Astrocyte of the spinal cord (primary cell): Measurements from ENCODE around the gene ERC2.

Source experiments
- DNase-seq: peaks from one replicate; pipeline ENCODE4 v3.0.0; 2011; ENCODE audit warnings: low read depth, low spot score
- H3K4me3 ChIP-seq: 2 replicates; pipeline ENCODE4 v1.5.1; 2011; ENCODE audit warnings: low read depth, mild to moderate bottlenecking, low read length, moderate library complexity
- in situ Hi-C: cut with HindIII; loops from 2 replicates; pipeline ENCODE4 v1.10.0; 2017; ENCODE audit warnings: low sequenced_read_pairs
- TF ChIP-seq, protein P1 (sequence below): IDR thresholded peaks from 2 replicates; pipeline ENCODE4 v1.5.1; 2012; ENCODE audit warnings: low read depth, mild to moderate bottlenecking, low read length, inconsistent platforms

ERC2 gene

DNA sequence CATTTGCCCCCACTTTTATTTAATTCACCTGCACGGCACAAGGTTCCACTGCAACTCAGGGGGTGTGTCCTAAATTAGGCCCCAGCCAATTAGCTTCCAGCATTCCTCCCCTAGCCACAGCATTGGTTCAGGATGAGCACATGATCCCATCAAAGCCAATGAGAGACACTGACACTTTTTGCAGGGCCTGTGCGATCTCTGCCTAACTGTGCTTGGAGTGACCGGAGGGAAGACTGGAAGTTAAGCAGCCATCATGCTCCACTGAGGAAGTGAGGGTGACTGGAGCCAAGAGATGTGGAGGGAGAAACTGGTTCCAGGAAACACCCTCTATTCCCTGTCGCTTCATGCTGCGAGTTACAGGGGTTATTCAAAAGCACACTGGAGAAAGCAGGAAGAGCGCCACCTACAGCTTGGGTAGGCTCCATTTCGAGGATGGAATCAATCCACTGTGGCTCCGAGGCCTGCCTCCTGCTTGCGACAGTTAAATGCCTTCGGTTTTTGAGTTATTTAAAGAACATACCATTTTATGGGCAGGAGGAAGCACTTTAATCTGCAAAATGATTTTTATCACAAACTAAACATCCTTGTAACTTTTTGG is 858.9 kb downstream of the ERC2 start:
- in situ Hi-C loops = no loop called here
- no peak overlapping the region for H3K4me3 ChIP-seq
- TF ChIP-seq, protein P1, sequence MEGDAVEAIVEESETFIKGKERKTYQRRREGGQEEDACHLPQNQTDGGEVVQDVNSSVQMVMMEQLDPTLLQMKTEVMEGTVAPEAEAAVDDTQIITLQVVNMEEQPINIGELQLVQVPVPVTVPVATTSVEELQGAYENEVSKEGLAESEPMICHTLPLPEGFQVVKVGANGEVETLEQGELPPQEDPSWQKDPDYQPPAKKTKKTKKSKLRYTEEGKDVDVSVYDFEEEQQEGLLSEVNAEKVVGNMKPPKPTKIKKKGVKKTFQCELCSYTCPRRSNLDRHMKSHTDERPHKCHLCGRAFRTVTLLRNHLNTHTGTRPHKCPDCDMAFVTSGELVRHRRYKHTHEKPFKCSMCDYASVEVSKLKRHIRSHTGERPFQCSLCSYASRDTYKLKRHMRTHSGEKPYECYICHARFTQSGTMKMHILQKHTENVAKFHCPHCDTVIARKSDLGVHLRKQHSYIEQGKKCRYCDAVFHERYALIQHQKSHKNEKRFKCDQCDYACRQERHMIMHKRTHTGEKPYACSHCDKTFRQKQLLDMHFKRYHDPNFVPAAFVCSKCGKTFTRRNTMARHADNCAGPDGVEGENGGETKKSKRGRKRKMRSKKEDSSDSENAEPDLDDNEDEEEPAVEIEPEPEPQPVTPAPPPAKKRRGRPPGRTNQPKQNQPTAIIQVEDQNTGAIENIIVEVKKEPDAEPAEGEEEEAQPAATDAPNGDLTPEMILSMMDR = no peak
- no peak for DNase-seq

DNA sequence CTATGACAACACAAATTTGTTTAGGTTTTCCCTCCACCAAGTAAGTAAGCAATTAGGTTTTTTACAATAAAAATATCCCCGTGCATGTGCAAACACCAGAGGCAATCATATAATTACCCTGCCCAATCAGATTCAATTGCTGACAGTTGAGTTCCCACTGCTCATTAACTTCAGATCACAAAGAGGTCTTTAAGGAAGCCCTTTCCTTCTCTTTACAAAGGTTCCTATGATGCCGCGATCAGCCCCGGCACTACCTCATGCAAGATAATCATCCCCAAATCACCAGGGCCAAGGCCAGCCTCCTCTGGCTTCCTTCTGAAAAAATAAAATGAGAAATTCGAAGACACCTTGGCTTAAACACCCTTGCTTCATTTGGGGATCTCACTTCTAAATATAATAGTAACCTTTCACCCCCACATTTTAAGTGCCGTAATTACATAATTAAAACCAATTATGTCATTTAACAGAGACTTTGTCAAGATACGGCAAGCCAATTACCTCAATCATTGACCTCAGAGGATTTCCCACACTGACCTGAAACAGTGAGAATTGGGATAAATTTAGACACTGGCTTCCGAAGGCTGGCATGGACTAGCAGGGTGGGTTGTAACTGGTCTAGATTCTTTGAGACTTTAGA is 859.8 kb downstream of the ERC2 start:
- DNase-seq = no peak
- in situ Hi-C loops = no loop called here
- no peak overlapping the region for H3K4me3 ChIP-seq
- TF ChIP-seq, protein P1 = no peak

DNA sequence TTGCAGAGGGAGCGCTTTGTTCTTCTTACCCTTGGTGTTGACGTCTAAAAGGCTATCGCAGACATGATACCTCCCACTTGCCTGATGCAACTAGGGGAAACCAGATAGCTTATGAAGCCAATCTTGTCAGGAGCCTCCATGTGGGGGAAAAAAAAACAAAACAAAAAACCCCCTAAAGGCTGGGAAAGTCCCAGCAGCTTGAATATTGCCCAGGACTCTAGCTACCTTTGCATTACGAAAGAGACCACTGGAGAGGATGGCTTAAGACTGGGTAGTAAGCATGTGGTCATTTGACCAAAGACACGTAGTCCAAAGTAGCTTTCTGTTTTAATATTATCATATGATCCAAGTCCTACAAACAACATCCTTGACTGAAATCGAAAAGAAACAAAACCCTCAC is 860.4 kb downstream of the ERC2 start:
- TF ChIP-seq, protein P1 = no peak
- no peak for DNase-seq
- no peak overlapping the region for H3K4me3 ChIP-seq

DNA sequence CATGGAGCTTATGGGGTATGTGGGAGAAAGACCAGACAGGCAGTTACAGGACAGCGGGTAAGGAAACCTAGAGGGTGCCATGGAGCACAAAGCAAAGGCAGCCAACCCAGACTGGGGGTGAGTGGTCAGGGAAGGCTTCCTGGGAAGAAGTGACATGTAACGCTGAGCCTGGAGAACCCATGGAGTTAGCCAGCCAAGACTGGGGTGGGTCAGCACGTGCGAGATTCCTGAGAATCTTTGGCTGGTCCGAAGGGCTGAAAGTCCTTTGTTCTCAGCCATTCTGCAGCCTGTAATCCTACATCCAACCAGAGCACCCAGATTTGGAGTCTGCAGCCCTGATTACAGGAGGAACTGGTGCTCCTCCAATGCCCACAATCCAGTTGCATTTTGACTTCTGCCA is 861.1 kb downstream of the ERC2 start:
- no peak for DNase-seq
- H3K4me3 ChIP-seq = no peak overlapping the region
- TF ChIP-seq, protein P1 = no peak
- in situ Hi-C loops = no loop called here

More for the DNA sequence above, 860.4 kb downstream of the ERC2 start:
- in situ Hi-C loops = no loop called here

DNA sequence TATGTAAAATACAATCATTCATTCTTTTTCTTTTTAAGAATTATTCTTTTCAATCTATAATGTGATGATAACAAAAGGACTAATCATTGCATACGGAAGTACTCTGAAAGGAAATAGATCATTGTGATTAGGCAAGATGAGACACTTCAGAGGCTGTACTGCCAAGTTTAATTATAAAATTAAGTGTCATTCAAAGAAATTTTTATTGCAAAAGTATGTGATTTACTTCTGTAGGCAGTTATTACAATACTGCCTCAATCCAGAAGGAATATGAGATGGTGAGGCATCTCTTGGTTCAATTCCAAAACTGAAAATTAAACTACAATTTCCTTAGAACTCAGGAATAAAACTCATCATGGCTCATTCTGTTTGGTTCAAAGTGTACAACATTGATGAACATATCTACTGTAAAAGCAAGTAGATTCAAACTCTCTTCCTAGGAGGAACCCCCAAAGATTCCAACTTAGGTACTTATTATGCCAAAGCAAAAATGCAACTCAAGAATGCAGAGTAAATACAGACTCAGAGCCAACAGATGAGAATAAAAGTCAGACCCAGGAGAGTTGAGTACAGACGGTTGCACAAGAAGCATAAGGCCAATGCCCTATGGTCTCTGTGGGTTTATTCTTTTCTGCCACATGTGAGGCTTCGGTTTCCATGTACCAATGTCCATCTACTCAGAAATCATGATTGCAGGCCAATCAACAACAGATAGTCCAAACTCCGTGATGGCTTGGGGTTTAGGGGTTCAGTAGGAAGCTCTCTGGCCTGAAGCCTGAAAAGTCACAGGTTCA is 862.6 kb downstream of the ERC2 start:
- TF ChIP-seq, protein P1 = no peak
- no peak overlapping the region for H3K4me3 ChIP-seq
- in situ Hi-C loops = no loop called here
- no peak for DNase-seq

DNA sequence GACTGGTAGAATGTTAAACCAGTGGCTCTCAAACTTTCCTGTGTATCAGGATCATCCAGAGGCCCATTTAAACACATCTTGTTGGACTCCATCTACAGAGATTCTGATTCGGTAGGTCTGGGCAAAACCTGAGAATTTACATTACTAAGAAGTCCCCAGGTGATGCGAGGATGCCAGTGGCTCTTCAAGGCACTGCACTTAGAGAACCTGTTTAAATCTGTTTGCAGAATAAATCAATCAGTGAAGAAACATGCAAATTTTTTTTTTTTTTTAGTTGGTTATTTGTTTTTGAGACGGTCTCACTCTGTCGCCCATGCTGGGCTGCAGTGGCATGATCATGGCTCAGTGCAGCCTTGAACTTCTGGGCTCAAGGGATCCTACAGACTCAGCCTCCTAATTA is 863.4 kb downstream of the ERC2 start:
- in situ Hi-C loops = no loop called here
- no peak overlapping the region for H3K4me3 ChIP-seq
- TF ChIP-seq, protein P1 = no peak
- no peak for DNase-seq
